ENCODE measurements around the gene THY1. TPM values are rescaled to one million over a fixed set of nuclear protein-coding genes. Genes with fewer than 3 reads are reported as not detected.

The THY1 gene
- total and polyA plus RNA-seq, 2 of the 8 experiments (the other 6 are each of a cell fraction or from before 2014, with no cell fraction given): 286 to 2,479 TPM

DNA sequence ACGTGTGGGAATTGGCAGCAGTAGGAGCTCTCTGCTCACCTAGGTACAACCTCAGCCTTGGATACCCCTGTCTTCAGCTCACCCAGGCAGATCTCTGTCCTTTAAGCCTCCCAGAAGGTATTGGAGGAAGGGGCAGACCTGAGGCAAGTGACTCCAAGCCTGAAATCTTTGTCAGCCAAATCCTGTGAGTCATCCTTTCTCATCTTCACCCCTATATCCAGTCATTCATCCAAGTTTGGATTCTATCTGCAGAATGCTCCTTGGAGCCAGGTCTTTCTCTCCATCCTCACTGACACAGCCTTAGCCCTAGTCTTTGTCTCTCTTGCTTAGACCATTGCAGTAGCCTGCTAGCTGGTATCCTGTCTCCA lies 10.4 kb upstream of the THY1 start (continued):
- TF ChIP-seq, protein P1, sequence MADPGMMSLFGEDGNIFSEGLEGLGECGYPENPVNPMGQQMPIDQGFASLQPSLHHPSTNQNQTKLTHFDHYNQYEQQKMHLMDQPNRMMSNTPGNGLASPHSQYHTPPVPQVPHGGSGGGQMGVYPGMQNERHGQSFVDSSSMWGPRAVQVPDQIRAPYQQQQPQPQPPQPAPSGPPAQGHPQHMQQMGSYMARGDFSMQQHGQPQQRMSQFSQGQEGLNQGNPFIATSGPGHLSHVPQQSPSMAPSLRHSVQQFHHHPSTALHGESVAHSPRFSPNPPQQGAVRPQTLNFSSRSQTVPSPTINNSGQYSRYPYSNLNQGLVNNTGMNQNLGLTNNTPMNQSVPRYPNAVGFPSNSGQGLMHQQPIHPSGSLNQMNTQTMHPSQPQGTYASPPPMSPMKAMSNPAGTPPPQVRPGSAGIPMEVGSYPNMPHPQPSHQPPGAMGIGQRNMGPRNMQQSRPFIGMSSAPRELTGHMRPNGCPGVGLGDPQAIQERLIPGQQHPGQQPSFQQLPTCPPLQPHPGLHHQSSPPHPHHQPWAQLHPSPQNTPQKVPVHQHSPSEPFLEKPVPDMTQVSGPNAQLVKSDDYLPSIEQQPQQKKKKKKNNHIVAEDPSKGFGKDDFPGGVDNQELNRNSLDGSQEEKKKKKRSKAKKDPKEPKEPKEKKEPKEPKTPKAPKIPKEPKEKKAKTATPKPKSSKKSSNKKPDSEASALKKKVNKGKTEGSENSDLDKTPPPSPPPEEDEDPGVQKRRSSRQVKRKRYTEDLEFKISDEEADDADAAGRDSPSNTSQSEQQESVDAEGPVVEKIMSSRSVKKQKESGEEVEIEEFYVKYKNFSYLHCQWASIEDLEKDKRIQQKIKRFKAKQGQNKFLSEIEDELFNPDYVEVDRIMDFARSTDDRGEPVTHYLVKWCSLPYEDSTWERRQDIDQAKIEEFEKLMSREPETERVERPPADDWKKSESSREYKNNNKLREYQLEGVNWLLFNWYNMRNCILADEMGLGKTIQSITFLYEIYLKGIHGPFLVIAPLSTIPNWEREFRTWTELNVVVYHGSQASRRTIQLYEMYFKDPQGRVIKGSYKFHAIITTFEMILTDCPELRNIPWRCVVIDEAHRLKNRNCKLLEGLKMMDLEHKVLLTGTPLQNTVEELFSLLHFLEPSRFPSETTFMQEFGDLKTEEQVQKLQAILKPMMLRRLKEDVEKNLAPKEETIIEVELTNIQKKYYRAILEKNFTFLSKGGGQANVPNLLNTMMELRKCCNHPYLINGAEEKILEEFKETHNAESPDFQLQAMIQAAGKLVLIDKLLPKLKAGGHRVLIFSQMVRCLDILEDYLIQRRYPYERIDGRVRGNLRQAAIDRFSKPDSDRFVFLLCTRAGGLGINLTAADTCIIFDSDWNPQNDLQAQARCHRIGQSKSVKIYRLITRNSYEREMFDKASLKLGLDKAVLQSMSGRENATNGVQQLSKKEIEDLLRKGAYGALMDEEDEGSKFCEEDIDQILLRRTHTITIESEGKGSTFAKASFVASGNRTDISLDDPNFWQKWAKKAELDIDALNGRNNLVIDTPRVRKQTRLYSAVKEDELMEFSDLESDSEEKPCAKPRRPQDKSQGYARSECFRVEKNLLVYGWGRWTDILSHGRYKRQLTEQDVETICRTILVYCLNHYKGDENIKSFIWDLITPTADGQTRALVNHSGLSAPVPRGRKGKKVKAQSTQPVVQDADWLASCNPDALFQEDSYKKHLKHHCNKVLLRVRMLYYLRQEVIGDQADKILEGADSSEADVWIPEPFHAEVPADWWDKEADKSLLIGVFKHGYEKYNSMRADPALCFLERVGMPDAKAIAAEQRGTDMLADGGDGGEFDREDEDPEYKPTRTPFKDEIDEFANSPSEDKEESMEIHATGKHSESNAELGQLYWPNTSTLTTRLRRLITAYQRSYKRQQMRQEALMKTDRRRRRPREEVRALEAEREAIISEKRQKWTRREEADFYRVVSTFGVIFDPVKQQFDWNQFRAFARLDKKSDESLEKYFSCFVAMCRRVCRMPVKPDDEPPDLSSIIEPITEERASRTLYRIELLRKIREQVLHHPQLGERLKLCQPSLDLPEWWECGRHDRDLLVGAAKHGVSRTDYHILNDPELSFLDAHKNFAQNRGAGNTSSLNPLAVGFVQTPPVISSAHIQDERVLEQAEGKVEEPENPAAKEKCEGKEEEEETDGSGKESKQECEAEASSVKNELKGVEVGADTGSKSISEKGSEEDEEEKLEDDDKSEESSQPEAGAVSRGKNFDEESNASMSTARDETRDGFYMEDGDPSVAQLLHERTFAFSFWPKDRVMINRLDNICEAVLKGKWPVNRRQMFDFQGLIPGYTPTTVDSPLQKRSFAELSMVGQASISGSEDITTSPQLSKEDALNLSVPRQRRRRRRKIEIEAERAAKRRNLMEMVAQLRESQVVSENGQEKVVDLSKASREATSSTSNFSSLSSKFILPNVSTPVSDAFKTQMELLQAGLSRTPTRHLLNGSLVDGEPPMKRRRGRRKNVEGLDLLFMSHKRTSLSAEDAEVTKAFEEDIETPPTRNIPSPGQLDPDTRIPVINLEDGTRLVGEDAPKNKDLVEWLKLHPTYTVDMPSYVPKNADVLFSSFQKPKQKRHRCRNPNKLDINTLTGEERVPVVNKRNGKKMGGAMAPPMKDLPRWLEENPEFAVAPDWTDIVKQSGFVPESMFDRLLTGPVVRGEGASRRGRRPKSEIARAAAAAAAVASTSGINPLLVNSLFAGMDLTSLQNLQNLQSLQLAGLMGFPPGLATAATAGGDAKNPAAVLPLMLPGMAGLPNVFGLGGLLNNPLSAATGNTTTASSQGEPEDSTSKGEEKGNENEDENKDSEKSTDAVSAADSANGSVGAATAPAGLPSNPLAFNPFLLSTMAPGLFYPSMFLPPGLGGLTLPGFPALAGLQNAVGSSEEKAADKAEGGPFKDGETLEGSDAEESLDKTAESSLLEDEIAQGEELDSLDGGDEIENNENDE (IDR thresholded peaks at IDR 0.05; ENCODE audit: insufficient replicate concordance, low read length): no peak
- TF ChIP-seq TEAD4 (IDR thresholded peaks at IDR 0.05; ENCODE audit: low read depth, low read length) (no peak), TAF7 (optimal IDR thresholded peaks at IDR 0.05; ENCODE audit: borderline replicate concordance, low read depth, low read length) (no peak), JUN (IDR thresholded peaks at IDR 0.05; ENCODE audit: low read depth, low read length) (no peak)
